ENCODE measurements around the gene EPS15. TPM values are rescaled to one million over a fixed set of nuclear protein-coding genes. Genes with fewer than 3 reads are reported as not detected.

The EPS15 gene
- total RNA-seq, 1 experiment from 2014 or later: 54.4 TPM

- H3K4me1 ChIP-seq (ENCODE audit: control insufficient read depth, insufficient read depth, low read length): peaks cover 43% of the 10 kb centered on the region
- POLR2A ChIA-PET: no interaction called here
- TF ChIP-seq SIN3A (IDR thresholded peaks at IDR 0.05; ENCODE audit: borderline replicate concordance, insufficient read depth, low read depth, low read length) (no peak), POLR2AphosphoS5 (IDR thresholded peaks at IDR 0.05; ENCODE audit: low read depth, low read length) (no peak), CTCF (IDR thresholded peaks at IDR 0.05) (no peak), REST (IDR thresholded peaks at IDR 0.05; ENCODE audit: insufficient read depth in 1 of 2, low read depth in 2 of 2, low read length in 1 of 2) (no peak), TCF7L2 (IDR thresholded peaks at IDR 0.05; ENCODE audit: low read depth, low read length) (no peak)
Measured at GRCh38 chr1:51514733-51515132, 4.3 kb downstream of the EPS15 start.

GRCh38 chr1:51512606-51513005, 6.5 kb downstream of the EPS15 start:
- no peak for TF ChIP-seq SIN3A (IDR thresholded peaks at IDR 0.05; ENCODE audit: borderline replicate concordance, insufficient read depth, low read depth, low read length)
- TF ChIP-seq TCF7L2 (IDR thresholded peaks at IDR 0.05; ENCODE audit: low read depth, low read length): no peak
- no peak for TF ChIP-seq REST (IDR thresholded peaks at IDR 0.05; ENCODE audit: insufficient read depth in 1 of 2, low read depth in 2 of 2, low read length in 1 of 2)
- TF ChIP-seq CTCF (IDR thresholded peaks at IDR 0.05): no peak
- TF ChIP-seq POLR2AphosphoS5 (IDR thresholded peaks at IDR 0.05; ENCODE audit: low read depth, low read length): no peak
- POLR2A ChIA-PET: interaction anchor here (0.7 kb wide), 1 partner anchor 107 kb away, joined by 3 read pairs; no protein-coding TSS in a partner anchor
- BruUV-seq (replicated peaks): no TSS peak
- no peak overlapping the region for H3K27ac ChIP-seq (ENCODE audit: low read length)
- H3K27me3 ChIP-seq (ENCODE audit: control insufficient read depth, insufficient read depth, low read length): no peaks in the 10 kb centered on the region
- in situ Hi-C loops (cut with HindIII; ENCODE audit: low pct_unique_long_range_greater_than_20kb, low sequenced_read_pairs): no loop called here
- H3K9me3 ChIP-seq (ENCODE audit: control insufficient read depth, insufficient read depth, low read depth, low read length): no peaks in the 10 kb centered on the region
- ATAC-seq: no peak
- peaks cover 43% of the 10 kb centered on the region for H3K4me1 ChIP-seq (ENCODE audit: control insufficient read depth, insufficient read depth, low read length)
- CTCF ChIA-PET: interaction anchor here (0.6 kb wide), 1 partner anchor 721 kb away, joined by 4 read pairs; no protein-coding TSS in a partner anchor
- H3K4me3 ChIP-seq (ENCODE audit: low read depth in 2 of 2, low read length in 2 of 2): no peak overlapping the region
- intact Hi-C loops (cut with micrococcal nuclease; ENCODE audit: unreplicated experiment): no loop called here
- H3K36me3 ChIP-seq (ENCODE audit: control insufficient read depth, insufficient read depth, low read length): no peaks in the 10 kb centered on the region
- DNase-seq (ENCODE audit: low read depth, low spot score): no peak

More at GRCh38 chr1:51514733-51515132, 4.3 kb downstream of the EPS15 start:
- Histone ChIP-seq H3K9me3 (ENCODE audit: control insufficient read depth, insufficient read depth, low read depth, low read length) (no peaks in the 10 kb centered on the region), H3K27me3 (ENCODE audit: control insufficient read depth, insufficient read depth, low read length) (no peaks in the 10 kb centered on the region), H3K4me3 (ENCODE audit: low read depth in 2 of 2, low read length in 2 of 2) (no peak overlapping the region), H3K36me3 (ENCODE audit: control insufficient read depth, insufficient read depth, low read length) (no peaks in the 10 kb centered on the region; the same call in 1 of the 2 replicates), H3K27ac (ENCODE audit: low read length) (peak overlapping the region; percentile 64)
- intact Hi-C loops (cut with micrococcal nuclease; ENCODE audit: unreplicated experiment) (no loop called here), in situ Hi-C loops (cut with HindIII; ENCODE audit: low pct_unique_long_range_greater_than_20kb, low sequenced_read_pairs) (no loop called here)
- no TSS peak for BruUV-seq (replicated peaks)
- ATAC-seq (no peak), DNase-seq (ENCODE audit: low read depth, low spot score) (no peak)
- CTCF ChIA-PET: no interaction called here

All from Panc1 (cell line).